ENCODE measurements around the gene FRMD4A.

DNA sequence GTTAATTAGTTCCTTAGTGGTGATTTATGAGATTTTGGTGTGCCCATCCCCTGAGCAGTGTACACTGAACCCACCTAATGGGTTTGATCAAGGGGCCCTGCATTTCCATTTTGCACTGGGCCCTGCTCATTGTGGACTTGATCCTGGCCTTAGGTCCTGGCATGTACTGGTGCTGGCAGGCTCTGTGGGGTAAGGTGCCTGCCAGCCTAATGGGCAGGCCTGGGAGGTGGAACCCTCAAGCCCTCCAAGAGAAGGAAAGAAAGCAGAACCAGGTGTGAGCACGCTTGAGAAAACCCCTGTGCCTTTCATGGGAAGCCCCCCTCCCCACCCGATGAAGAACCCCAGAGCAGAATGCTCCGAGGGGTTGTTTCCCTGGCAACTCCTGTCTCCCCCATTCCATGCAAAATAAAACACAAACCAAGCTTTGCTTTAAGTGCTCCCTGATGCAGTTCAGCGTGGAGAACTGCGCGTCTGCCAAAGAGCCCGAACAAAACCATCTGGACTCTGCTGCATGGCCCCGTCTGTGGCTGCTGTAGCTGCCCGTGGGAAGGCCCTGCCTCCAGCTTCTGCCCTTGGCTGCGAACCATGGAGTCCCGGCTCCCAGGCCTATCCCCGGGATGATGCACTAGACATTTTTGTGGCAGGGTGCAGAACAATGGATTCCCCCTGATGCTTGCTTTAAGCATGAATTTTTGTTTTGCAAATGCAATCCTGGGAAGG, 620.6 kb downstream of the FRMD4A start:
- TF ChIP-seq, protein P1, sequence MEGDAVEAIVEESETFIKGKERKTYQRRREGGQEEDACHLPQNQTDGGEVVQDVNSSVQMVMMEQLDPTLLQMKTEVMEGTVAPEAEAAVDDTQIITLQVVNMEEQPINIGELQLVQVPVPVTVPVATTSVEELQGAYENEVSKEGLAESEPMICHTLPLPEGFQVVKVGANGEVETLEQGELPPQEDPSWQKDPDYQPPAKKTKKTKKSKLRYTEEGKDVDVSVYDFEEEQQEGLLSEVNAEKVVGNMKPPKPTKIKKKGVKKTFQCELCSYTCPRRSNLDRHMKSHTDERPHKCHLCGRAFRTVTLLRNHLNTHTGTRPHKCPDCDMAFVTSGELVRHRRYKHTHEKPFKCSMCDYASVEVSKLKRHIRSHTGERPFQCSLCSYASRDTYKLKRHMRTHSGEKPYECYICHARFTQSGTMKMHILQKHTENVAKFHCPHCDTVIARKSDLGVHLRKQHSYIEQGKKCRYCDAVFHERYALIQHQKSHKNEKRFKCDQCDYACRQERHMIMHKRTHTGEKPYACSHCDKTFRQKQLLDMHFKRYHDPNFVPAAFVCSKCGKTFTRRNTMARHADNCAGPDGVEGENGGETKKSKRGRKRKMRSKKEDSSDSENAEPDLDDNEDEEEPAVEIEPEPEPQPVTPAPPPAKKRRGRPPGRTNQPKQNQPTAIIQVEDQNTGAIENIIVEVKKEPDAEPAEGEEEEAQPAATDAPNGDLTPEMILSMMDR (conservative IDR thresholded peaks at IDR 0.05): no peak
- TF ChIP-seq EZH2 (IDR thresholded peaks at IDR 0.05; ENCODE audit: low read depth): no peak
